Adipocyte (in vitro differentiated cells): Measurements from ENCODE around the gene TRIM32.

ENCODE experiments used
- DNase-seq: peaks from one replicate; pipeline ENCODE4 v3.0.0-alpha.2; 2015; ENCODE audit warnings: low read depth
- H3K27me3 ChIP-seq: replicated peaks from 2 replicates; pipeline ENCODE4 v1.7.0; 2013; ENCODE audit warnings: mild to moderate bottlenecking, low read length, moderate library complexity; ENCODE audit not compliant: control insufficient read depth, insufficient read depth
- H3K36me3 ChIP-seq: 2 replicates; pipeline ENCODE4 v1.7.0; 2013; ENCODE audit warnings: low read length, mild to moderate bottlenecking, moderate library complexity; ENCODE audit not compliant: control insufficient read depth, insufficient read depth, severe bottlenecking
- H3K4me1 ChIP-seq: 2 replicates; pipeline ENCODE4 v1.7.0; 2013; ENCODE audit warnings: mild to moderate bottlenecking, low read length, moderate library complexity; ENCODE audit not compliant: control insufficient read depth, insufficient read depth
- H3K4me3 ChIP-seq: 2 replicates; pipeline ENCODE4 v1.7.0; 2013; ENCODE audit warnings: mild to moderate bottlenecking, low read length, moderate library complexity
- H3K9ac ChIP-seq: 2 replicates; pipeline ENCODE4 v1.7.0; 2013; ENCODE audit warnings: mild to moderate bottlenecking, low read length, moderate library complexity
- H3K9me3 ChIP-seq: 2 replicates; pipeline ENCODE4 v1.7.0; 2013; ENCODE audit warnings: mild to moderate bottlenecking, low read length, moderate library complexity; ENCODE audit not compliant: control insufficient read depth

Gene TRIM32

DNA sequence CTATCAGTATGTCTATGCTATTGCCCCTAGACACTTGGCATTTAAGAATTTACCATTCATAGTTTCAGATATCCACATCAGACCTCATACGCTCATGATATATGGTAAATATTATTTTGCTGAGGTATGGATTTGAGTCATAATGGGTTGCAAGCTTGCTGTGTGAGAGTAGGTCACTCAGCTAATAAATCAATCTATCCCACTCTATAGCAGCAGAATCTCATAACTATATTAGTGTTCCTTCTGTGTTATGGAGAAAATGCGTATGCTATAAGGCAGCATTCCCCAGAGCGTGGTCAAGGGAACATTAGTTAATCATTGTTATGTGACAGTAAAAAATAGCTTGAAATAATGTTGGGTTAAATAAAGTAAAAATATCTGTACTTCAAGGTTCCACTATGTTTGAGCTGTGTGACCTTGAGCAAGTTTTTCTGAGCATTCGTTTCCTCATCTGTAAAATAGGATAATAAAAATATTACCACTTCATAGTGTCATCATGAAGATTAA, 7.7 kb downstream of the TRIM32 start:
- Histone ChIP-seq H3K4me1 (peaks cover 37% of the 10 kb centered on the region), H3K9ac (no peak overlapping the region), H3K9me3 (no peaks in the 10 kb centered on the region), H3K4me3 (no peak overlapping the region), H3K27me3 (no peaks in the 10 kb centered on the region), H3K36me3 (peaks cover 34% of the 10 kb centered on the region)
- no peak for DNase-seq

DNA sequence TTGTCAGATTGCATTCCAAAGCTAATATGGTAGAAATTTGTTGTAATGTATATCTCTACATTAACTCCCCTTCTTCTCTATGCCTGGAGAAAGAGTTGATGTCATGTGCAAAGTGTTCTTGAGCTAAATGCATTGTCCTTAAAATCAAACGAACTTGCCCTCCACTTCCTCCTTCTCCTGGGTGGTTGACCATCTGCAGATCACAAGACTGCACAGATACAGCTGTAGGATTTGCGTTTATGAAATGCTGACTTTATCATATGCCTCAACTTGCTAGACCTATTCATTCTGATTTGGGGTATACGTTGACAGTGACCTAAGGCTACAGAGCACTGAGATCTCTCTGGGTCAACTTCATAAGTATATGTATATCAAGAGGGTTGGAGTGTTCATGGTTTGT, 8.3 kb downstream of the TRIM32 start:
- no peak overlapping the region for H3K4me3 ChIP-seq
- no peak for DNase-seq
- H3K36me3 ChIP-seq: peaks cover 40% of the 10 kb centered on the region
- H3K4me1 ChIP-seq: peaks cover 37% of the 10 kb centered on the region
- H3K27me3 ChIP-seq: no peaks in the 10 kb centered on the region
- H3K9ac ChIP-seq: no peak overlapping the region
- no peaks in the 10 kb centered on the region for H3K9me3 ChIP-seq

DNA sequence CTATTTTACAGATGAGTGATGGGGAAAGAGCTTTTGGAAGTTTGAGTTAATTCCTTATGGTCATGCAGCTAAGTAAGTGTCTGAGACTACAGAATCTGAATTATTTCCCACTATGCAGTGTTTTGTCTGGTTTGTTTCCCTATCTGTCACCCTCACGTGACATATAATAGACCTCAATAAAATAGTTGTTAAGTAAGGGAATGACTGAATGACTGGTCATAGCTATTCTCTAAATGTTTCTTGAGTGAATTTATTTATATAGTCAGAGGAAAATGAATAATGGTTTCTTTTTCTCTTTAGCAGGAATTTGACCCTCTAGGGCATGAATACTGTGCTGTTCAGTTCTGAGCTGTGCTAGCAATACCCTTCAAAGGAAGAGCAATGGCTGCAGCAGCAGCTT, 10.3 kb downstream of the TRIM32 start:
- no peaks in the 10 kb centered on the region for H3K9me3 ChIP-seq
- peaks cover 50% of the 10 kb centered on the region for H3K4me1 ChIP-seq
- DNase-seq: peak; percentile 43
- peaks cover 41% of the 10 kb centered on the region for H3K36me3 ChIP-seq
- H3K4me3 ChIP-seq: no peak overlapping the region
- no peak overlapping the region for H3K9ac ChIP-seq
- no peaks in the 10 kb centered on the region for H3K27me3 ChIP-seq

DNA sequence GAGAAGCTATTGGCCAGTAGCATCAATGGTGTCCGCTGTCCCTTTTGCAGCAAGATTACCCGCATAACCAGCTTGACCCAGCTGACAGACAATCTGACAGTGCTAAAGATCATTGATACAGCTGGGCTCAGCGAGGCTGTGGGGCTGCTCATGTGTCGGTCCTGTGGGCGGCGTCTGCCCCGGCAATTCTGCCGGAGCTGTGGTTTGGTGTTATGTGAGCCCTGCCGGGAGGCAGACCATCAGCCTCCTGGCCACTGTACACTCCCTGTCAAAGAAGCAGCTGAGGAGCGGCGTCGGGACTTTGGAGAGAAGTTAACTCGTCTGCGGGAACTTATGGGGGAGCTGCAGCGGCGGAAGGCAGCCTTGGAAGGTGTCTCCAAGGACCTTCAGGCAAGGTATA, 10.8 kb downstream of the TRIM32 start:
- DNase-seq: no peak

DNA sequence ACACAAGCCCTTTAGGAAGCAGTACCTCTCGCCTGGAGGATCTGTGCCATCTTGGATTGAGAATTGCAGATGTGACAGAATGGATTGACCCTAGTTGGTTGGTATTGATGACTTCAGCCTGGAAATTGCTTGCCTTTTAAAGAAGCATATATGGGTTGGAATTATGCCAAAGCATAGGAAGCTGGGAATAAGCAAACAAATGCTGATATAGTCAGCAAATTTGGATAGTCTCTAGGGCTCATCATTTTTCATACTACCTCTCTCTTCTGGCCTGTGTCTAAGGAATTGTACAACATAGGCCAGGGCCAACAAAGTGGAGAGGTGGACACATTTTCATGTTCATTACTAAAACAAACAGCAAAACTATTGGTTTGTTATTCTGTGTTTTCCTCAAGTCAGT, 13.2 kb downstream of the TRIM32 start:
- peaks cover 37% of the 10 kb centered on the region for H3K36me3 ChIP-seq
- peaks cover 28% of the 10 kb centered on the region for H3K4me1 ChIP-seq
- no peaks in the 10 kb centered on the region for H3K27me3 ChIP-seq
- DNase-seq: no peak
- no peaks in the 10 kb centered on the region for H3K9me3 ChIP-seq
- H3K9ac ChIP-seq: no peak overlapping the region
- H3K4me3 ChIP-seq: no peak overlapping the region

More for the DNA sequence above, 10.8 kb downstream of the TRIM32 start:
- Histone ChIP-seq H3K9me3 (no peaks in the 10 kb centered on the region), H3K4me1 (peaks cover 46% of the 10 kb centered on the region), H3K9ac (no peak overlapping the region), H3K36me3 (peaks cover 41% of the 10 kb centered on the region), H3K27me3 (no peaks in the 10 kb centered on the region), H3K4me3 (no peak overlapping the region)

DNA sequence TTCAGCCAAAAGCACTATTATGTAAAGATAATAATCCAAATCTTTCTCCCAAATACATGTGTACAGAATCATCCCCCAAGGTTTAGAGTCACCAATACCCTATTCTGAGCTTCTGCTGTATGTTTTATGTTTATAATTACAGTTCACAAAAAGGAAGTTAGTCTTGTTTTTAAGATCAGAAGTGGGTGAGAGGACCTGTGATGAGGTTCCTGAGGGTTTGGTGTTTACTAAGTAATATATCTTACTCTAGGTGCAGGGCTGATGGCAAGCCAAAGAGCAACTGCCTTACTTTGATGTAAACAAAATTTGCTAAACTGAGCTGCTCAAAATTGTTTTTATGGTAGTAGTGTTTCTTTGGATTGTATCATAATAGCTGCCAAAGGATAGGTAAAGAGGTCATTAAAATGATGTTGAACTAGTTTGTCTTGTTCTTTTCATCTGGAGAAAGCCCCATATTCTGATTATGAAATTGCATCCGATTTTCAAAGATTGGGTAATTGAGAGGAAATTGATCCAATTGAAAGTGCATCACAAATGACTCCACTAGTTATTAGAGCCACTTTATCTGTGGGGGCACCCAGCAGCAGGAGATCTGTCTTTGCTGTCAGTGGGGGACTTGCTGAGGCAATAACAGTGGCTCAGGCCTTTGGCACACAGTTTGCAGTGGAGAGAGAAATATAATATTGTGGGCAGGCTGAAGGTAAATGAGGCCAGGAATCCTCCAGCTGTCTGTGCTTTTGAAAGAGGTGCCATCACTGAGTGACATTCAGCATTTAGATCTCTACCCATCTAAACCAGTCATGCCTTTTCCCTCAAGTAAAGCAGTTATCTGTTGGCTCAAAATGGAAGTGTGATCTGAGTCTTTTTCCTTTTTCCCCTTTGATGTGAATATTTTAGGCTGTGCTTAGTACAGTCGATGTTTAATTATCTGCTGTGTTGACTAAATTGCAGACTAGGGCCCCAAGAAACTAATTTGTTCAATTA, 14.1 kb downstream of the TRIM32 start:
- peaks cover 37% of the 10 kb centered on the region for H3K36me3 ChIP-seq
- peaks cover 28% of the 10 kb centered on the region for H3K4me1 ChIP-seq
- DNase-seq: no peak
- no peaks in the 10 kb centered on the region for H3K27me3 ChIP-seq
- no peak overlapping the region for H3K9ac ChIP-seq
- H3K4me3 ChIP-seq: no peak overlapping the region
- H3K9me3 ChIP-seq: no peaks in the 10 kb centered on the region

DNA sequence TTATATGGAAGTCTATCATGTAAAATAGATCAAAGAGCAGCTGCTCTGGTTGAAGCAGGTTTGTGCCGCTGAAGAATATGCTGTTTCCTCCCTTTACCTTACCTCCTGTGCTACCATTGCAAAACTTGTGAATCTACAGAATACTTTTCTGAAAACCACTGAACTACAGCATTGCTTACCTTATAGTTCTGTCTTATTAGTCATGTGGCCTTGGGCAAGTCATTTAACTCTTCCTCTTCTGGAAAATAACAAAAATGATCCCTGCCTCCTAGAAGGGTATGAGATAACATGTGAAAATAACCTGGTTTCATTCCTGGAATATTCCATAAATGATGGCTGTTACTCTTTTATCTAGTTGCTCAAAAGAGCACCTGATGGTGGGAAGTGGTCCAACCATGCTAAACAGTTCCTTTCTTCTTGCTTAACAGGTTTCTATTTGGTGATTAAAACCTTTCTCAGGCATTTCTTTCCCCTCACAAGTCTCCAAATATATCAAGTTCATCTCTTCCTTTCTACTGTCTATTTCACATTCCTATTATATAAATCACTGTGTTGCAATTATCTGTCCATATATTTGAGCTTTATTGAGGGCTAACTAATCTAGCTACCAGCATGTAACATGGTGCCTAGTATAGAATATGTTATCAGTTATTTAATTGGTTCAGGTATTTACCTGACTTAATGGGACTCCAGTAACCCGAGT, 15.0 kb downstream of the TRIM32 start:
- Histone ChIP-seq H3K4me3 (no peak overlapping the region), H3K27me3 (no peaks in the 10 kb centered on the region), H3K9ac (no peak overlapping the region), H3K9me3 (no peaks in the 10 kb centered on the region), H3K4me1 (peaks cover 22% of the 10 kb centered on the region), H3K36me3 (peaks cover 37% of the 10 kb centered on the region)
- DNase-seq: no peak

DNA sequence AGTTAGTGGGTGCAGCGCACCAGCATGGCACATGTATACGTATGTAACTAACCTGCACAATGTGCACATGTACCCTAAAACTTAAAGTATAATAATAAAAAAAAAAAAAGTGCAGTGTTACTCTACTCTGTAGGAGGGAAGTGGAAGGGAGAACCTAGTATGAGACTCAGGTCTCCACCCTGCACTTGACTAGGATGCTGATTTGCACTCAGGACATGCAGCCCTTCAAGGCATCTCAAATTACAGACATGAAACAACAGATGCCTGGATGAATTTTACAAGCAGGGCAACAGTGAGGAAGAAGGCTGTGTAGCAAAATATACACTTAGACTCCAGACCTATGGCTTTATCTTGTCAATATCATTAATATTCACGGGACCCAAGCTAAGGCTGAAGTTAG, 16.5 kb downstream of the TRIM32 start:
- Histone ChIP-seq H3K4me1 (peaks cover 13% of the 10 kb centered on the region), H3K4me3 (no peak overlapping the region), H3K27me3 (no peaks in the 10 kb centered on the region), H3K9ac (no peak overlapping the region), H3K36me3 (peaks cover 24% of the 10 kb centered on the region), H3K9me3 (no peaks in the 10 kb centered on the region)
- no peak for DNase-seq

DNA sequence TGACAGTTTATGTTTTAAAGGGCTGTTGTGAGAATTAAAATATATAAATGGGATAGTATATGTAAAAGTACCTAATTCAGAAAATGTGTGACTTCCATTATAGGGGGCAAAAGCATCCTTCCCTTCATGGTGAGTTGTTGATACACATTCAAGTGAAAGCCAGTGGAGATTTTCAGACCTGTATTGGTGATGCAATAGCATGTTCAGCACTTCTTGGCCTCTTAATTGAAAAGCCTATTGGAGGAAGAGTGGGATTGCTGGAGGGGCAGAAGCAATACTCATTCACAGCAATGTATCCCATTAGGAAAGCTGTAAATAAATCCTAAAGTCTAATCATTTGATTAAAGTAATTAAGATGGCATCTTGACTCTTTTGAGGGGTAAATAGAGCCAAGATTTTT, 17.4 kb downstream of the TRIM32 start:
- H3K36me3 ChIP-seq: peaks cover 16% of the 10 kb centered on the region
- no peak overlapping the region for H3K4me3 ChIP-seq
- no peak overlapping the region for H3K9ac ChIP-seq
- H3K27me3 ChIP-seq: no peaks in the 10 kb centered on the region
- no peak for DNase-seq
- no peaks in the 10 kb centered on the region for H3K9me3 ChIP-seq
- peaks cover 13% of the 10 kb centered on the region for H3K4me1 ChIP-seq

DNA sequence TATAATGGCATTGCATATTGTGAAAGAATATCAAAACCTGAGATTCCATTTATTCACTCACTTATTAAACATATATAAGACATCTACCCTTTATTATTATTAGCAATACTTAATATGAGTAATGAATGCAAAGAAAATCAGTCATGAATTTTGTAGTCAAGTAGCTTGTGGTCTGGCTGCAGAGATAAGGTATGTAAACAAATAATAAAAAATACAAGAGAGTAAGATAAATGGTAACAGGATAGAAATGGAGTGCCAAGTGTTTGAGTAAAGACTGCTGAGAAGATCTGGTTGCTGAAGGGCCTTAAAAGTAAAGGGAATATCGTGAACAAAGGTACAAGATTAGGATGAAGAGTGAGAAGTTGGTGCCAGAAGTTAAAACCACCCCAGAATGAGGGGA, 18.4 kb downstream of the TRIM32 start:
- Histone ChIP-seq H3K4me3 (no peak overlapping the region), H3K36me3 (peaks cover 5% of the 10 kb centered on the region), H3K4me1 (peaks cover 13% of the 10 kb centered on the region), H3K9ac (no peak overlapping the region), H3K27me3 (no peaks in the 10 kb centered on the region), H3K9me3 (no peaks in the 10 kb centered on the region)
- DNase-seq: no peak
